Esophagus muscularis mucosa (tissue), 4 donors: Measurements from ENCODE around the gene MMP21. TPM values are rescaled to one million over a fixed set of nuclear protein-coding genes. Genes with fewer than 3 reads are reported as not detected.

Experiments
- DNase-seq: peaks from one replicate; pipeline ENCODE4 v3.0.0-alpha.2; 2017; ENCODE audit errors: extremely low spot score
- H3K27ac ChIP-seq, 4 donors: fragments of 200-600 bp; sonication (generic); replicated peaks in 1 of 4; 1 replicate in 3 of 4; 2 replicates in 1 of 4; pipeline ENCODE4 v1.5.1; 2016 to 2019; ENCODE audit warnings: mild to moderate bottlenecking in 1 of 4
- H3K27me3 ChIP-seq, 4 donors: fragments of 200-600 bp; sonication (generic); one replicate each; pipeline versions ENCODE4 v1.5.1 to v1.6.0; 2016 to 2019
- H3K36me3 ChIP-seq, 4 donors: fragments of 200-600 bp; sonication (generic); one replicate each; pipeline ENCODE4 v1.5.1; 2016 to 2019
- H3K4me1 ChIP-seq, 4 donors: fragments of 200-600 bp; sonication (generic); one replicate each; pipeline ENCODE4 v1.5.1; 2016 to 2019
- H3K4me3 ChIP-seq, 4 donors: fragments of 200-600 bp; sonication (generic); 1 replicate in 2 of 4; 2 replicates in 2 of 4; pipeline ENCODE4 v1.5.1; 2016 to 2019; ENCODE audit warnings: mild to moderate bottlenecking in 4 of 4, moderate library complexity in 1 of 4
- H3K9me3 ChIP-seq, 4 donors: fragments of 200-600 bp; sonication (generic); 1 replicate in 3 of 4; 2 replicates in 1 of 4; pipeline ENCODE4 v1.5.1; 2016 to 2019
- CTCF ChIP-seq, 3 experiments: fragments of 200-600 bp in 2 of 3; fragments of 450-650 bp in 1 of 3; sonication (generic) in 2 of 3; IDR thresholded peaks; one replicate each; pipeline ENCODE4 v1.5.1; 2017 to 2019; ENCODE audit warnings: antibody characterized with exemption in 3 of 3, mild to moderate bottlenecking in 2 of 3, moderate library complexity in 1 of 3
- EP300 ChIP-seq: sonication (generic); formaldehyde crosslinking; IDR thresholded peaks from one replicate; pipeline ENCODE4 v1.6.1; 2017; ENCODE audit warnings: antibody characterized with exemption
- POLR2A ChIP-seq: fragments of 450-650 bp; IDR thresholded peaks from one replicate; pipeline ENCODE4 v1.6.1; 2017; ENCODE audit warnings: antibody characterized with exemption, moderate library complexity, mild to moderate bottlenecking, low read depth
- POLR2AphosphoS5 ChIP-seq, 2 donors: sonication (generic); formaldehyde crosslinking; IDR thresholded peaks; one replicate each; pipeline ENCODE4 v1.6.1; 2017; ENCODE audit warnings: antibody characterized with exemption in 2 of 2
- WGBS: methylation state at CpG from one replicate; pipeline ENCODE4 v1.1.5; 2018; 5-methylcytosine and 5-hydroxymethylcytosine counted together
- intact Hi-C: fragments of 100-400 bp; cut with DNase I; formaldehyde crosslinking; loops from one replicate; pipeline ENCODE4 v1.15.1; 2023
- total RNA-seq, 4 donors: library from RNA; depleted of rRNA; stranded (reverse); fragments of >200 nt; gene quantifications; one replicate each; pipeline versions ENCODE4 v1.1.0 to v1.2.1, GENCODE V29; 2016

MMP21 gene
- total RNA-seq, 4 donors from 2014 or later = not detected

GRCh38 chr10:125795128-125795527 is 19.5 kb upstream of the MMP21 start:
- no CpG with 5 or more reads among the region's 2 CpGs for WGBS
- no peaks in the 10 kb centered on the region for H3K4me1 ChIP-seq
- no peaks in the 10 kb centered on the region for H3K9me3 ChIP-seq
- no peak overlapping the region for H3K27ac ChIP-seq
- H3K36me3 ChIP-seq = peaks cover 40 to 87% (median 71%) of the 10 kb centered on the region in 4 donors
- intact Hi-C loops = no loop called here
- TF ChIP-seq CTCF (IDR thresholded peaks at IDR 0.05) = no peak
- no peak for TF ChIP-seq POLR2A
- TF ChIP-seq EP300 = no peak
- TF ChIP-seq POLR2AphosphoS5 (IDR thresholded peaks at IDR 0.05) = no peak
- H3K27me3 ChIP-seq = no peaks in the 10 kb centered on the region
- H3K4me3 ChIP-seq = no peak overlapping the region
- DNase-seq = no peak

- Histone ChIP-seq H3K4me3 (no peak overlapping the region), H3K4me1 (no peaks in the 10 kb centered on the region), H3K27ac (no peak overlapping the region), H3K9me3 (no peaks in the 10 kb centered on the region), H3K27me3 (no peaks in the 10 kb centered on the region), H3K36me3 (peaks cover 44 to 92% (median 85%) of the 10 kb centered on the region in 4 donors)
- intact Hi-C loops = no loop called here
- no peak for DNase-seq
- no peak for TF ChIP-seq POLR2A
- no peak for TF ChIP-seq CTCF (IDR thresholded peaks at IDR 0.05)
- TF ChIP-seq EP300 = no peak
- no peak for TF ChIP-seq POLR2AphosphoS5 (IDR thresholded peaks at IDR 0.05)
- WGBS = 87% methylated on average over 12 of the region's 14 CpGs
Observed at GRCh38 chr10:125792342-125793300, 17.0 kb upstream of the MMP21 start.

- no peak for DNase-seq
- H3K4me3 ChIP-seq = no peak overlapping the region
- intact Hi-C loops = no loop called here
- TF ChIP-seq POLR2A (no peak), CTCF (IDR thresholded peaks at IDR 0.05) (no peak), POLR2AphosphoS5 (IDR thresholded peaks at IDR 0.05) (no peak), EP300 (no peak)
- H3K36me3 ChIP-seq = peaks cover 20 to 52% (median 49%) of the 10 kb centered on the region in 4 donors
- H3K27ac ChIP-seq = no peak overlapping the region
- H3K9me3 ChIP-seq = no peaks in the 10 kb centered on the region
- no peaks in the 10 kb centered on the region for H3K27me3 ChIP-seq
- WGBS = 97% methylated on average over 7 of the region's 17 CpGs
- no peaks in the 10 kb centered on the region for H3K4me1 ChIP-seq
Observed at GRCh38 chr10:125788156-125789034, 12.8 kb upstream of the MMP21 start.

GRCh38 chr10:125785791-125786190 is 10.2 kb upstream of the MMP21 start:
- WGBS = 80% methylated on average over 6 of the region's 9 CpGs
- Histone ChIP-seq H3K9me3 (no peaks in the 10 kb centered on the region), H3K4me3 (no peak overlapping the region), H3K4me1 (no peaks in the 10 kb centered on the region), H3K27ac (no peak overlapping the region), H3K36me3 (peaks cover 9 to 31% (median 27%) of the 10 kb centered on the region in 4 donors), H3K27me3 (no peaks in the 10 kb centered on the region)
- intact Hi-C loops = no loop called here
- TF ChIP-seq POLR2A = no peak
- TF ChIP-seq CTCF (IDR thresholded peaks at IDR 0.05) = no peak
- no peak for TF ChIP-seq POLR2AphosphoS5 (IDR thresholded peaks at IDR 0.05)
- no peak for TF ChIP-seq EP300
- no peak for DNase-seq
